HG03175 (cell line): ENCODE measurements around the gene CCNK.
A peak's percentile ranks its signal among the peaks of the same experiment; 100 is the strongest.

Experiments
- ATAC-seq: cut with Tn5 transposase; IDR thresholded peaks from one replicate; pipeline ENCODE4 v1.9.1; 2021; ENCODE audit warnings: mild to moderate bottlenecking, moderate library complexity; ENCODE audit not compliant: unreplicated experiment

Gene CCNK

GRCh38 chr14:99480917-99481744 lies at the start of gene CCNK:
TSS of gene CCNK (plus strand) at chr14:99481409. CDS start at chr14:99492678, 11,269 bp downstream.
- ATAC-seq = peak; percentile 87

GRCh38 chr14:99431986-99432385 lies 49.2 kb upstream of the CCNK start:
- ATAC-seq = no peak

GRCh38 chr14:99432485-99432884 lies 48.7 kb upstream of the CCNK start:
- no peak for ATAC-seq

- no peak for ATAC-seq
Observed at GRCh38 chr14:99435327-99435726, 45.9 kb upstream of the CCNK start.

- ATAC-seq = no peak
Observed at GRCh38 chr14:99436247-99437180, 44.7 kb upstream of the CCNK start.

- ATAC-seq = no peak
Observed at GRCh38 chr14:99437706-99438105, 43.5 kb upstream of the CCNK start.

GRCh38 chr14:99440278-99440677 lies 40.9 kb upstream of the CCNK start:
- ATAC-seq = no peak

- no peak for ATAC-seq
Observed at GRCh38 chr14:99441157-99441870, 39.9 kb upstream of the CCNK start.

- ATAC-seq = no peak
Observed at GRCh38 chr14:99441918-99442317, 39.3 kb upstream of the CCNK start.

GRCh38 chr14:99445931-99446330 lies 35.3 kb upstream of the CCNK start:
- ATAC-seq = no peak

- no peak for ATAC-seq
Observed at GRCh38 chr14:99447739-99448138, 33.5 kb upstream of the CCNK start.

GRCh38 chr14:99450266-99450665 lies 30.9 kb upstream of the CCNK start:
- no peak for ATAC-seq

- no peak for ATAC-seq
Observed at GRCh38 chr14:99451234-99451633, 30.0 kb upstream of the CCNK start.

GRCh38 chr14:99452968-99453367 lies 28.2 kb upstream of the CCNK start:
- ATAC-seq = no peak

- no peak for ATAC-seq
Observed at GRCh38 chr14:99454246-99454645, 27.0 kb upstream of the CCNK start.

GRCh38 chr14:99459481-99460100 lies 21.6 kb upstream of the CCNK start:
- no peak for ATAC-seq

- ATAC-seq = no peak
Observed at GRCh38 chr14:99460793-99461192, 20.4 kb upstream of the CCNK start.

GRCh38 chr14:99461411-99462085 lies 19.7 kb upstream of the CCNK start:
- ATAC-seq = no peak

- no peak for ATAC-seq
Observed at GRCh38 chr14:99462210-99462609, 19.0 kb upstream of the CCNK start.

- no peak for ATAC-seq
Observed at GRCh38 chr14:99463974-99464373, 17.2 kb upstream of the CCNK start.
